ENCODE measurements around the gene PMM2. TPM values are rescaled to one million over a fixed set of nuclear protein-coding genes. Genes with fewer than 3 reads are reported as not detected.
"Not testable (repeated sequence)": the region's sequence is repeated elsewhere in the genome, so short reads cannot be mapped to it uniquely, and the experiment has no call there.

Gene PMM2
- total and polyA plus RNA-seq, 9 of the 15 experiments (the other 6 are each of a cell fraction or from before 2014, with no cell fraction given): 5.6 to 42.7 (median 25.9) TPM

- H3K4me2 ChIP-seq (ENCODE audit: insufficient read depth, low read length): no peak overlapping the region
- H3K9ac ChIP-seq (ENCODE audit: insufficient read depth in 1 of 2, low read depth in 2 of 2, low read length in 2 of 2): no peak overlapping the region
- in situ Hi-C loops (cut with MboI) (no loop called here), intact Hi-C loops (cut with micrococcal nuclease) (loop anchor here (10.0 kb wide), 1 partner anchor 260 kb away; no protein-coding TSS in a partner anchor)
- ATAC-seq (no peak), DNase-seq (ENCODE audit: extremely low read depth in 1 of 4, low spot score in 3 of 4) (no peak), FAIRE-seq (no peak)
- H3K4me3 ChIP-seq: no peak overlapping the region
- no peaks in the 10 kb centered on the region for H3K36me3 ChIP-seq (ENCODE audit: control insufficient read depth, insufficient read depth, low read length)
- CTCF ChIA-PET (ENCODE audit: low intra/inter-chr PET ratio): no interaction called here
- H3K27me3 ChIP-seq (ENCODE audit: control insufficient read depth in 2 of 2, insufficient read depth in 2 of 2, low read length in 2 of 2): peaks cover 0 to 12% of the 10 kb centered on the region in 2 experiments; a peak in 2 of 5 replicates
- H3K27ac ChIP-seq (ENCODE audit: extremely low read depth, low read depth, low read length): no peak overlapping the region
- no peak overlapping the region for H2AFZ ChIP-seq (ENCODE audit: low read depth, low read length)
- H3K4me1 ChIP-seq (replicated peaks in 1 of 2; ENCODE audit: control insufficient read depth in 2 of 2, insufficient read depth in 2 of 2, low read length in 2 of 2): peaks cover 14 to 18% of the 10 kb centered on the region in 2 experiments
- 47% methylated on average over 4 of the region's 6 CpGs for WGBS (ENCODE audit: insufficient coverage, low coverage, missing lambda C conversion rate)
- H4K20me1 ChIP-seq (replicated peaks; ENCODE audit: control insufficient read depth, insufficient read depth, low read length): no peaks in the 10 kb centered on the region
- no peaks in the 10 kb centered on the region for H3K9me1 ChIP-seq (ENCODE audit: control insufficient read depth, insufficient read depth, low read length)
- TF ChIP-seq NCOA1 (IDR thresholded peaks at IDR 0.05; ENCODE audit: low read depth): no peak
- no TSS peak for BruUV-seq (replicated peaks)
- no peaks in the 10 kb centered on the region for H3K9me3 ChIP-seq (replicated peaks; ENCODE audit: control insufficient read depth, insufficient read depth, low read depth, low read length)
- no peaks in the 10 kb centered on the region for H3K79me2 ChIP-seq (ENCODE audit: control insufficient read depth, insufficient read depth, low read length)
- POLR2A ChIA-PET: interaction anchor here (0.8 to 1.2 kb wide), 2 partner anchors 14 to 19 kb away, joined by 3 to 5 read pairs; no protein-coding TSS in a partner anchor
Observed at GRCh38 chr16:8874388-8874787, 76.7 kb downstream of the PMM2 start.

DNA sequence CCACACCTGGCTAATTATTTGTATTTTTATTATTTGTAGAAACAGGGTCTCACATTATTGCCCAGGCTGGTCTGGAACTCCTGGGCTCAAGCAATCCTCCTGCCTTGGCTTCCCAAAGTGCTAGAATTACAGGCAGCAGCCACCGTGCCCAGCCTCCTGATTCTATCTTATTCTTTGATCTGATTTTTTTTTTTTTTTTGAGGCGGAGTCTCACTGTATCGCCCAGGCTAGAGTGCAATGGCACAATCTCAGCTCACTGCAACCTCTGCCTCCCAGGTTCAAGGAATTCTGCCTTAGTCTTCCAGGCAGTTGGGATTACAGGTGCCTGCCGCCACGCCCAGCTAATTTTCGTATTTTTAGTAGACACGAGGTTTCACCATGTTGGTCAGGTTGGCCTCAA lies 77.7 kb downstream of the PMM2 start:
- H3K9ac ChIP-seq (ENCODE audit: insufficient read depth in 1 of 2, low read depth in 2 of 2, low read length in 2 of 2); H2AFZ ChIP-seq (ENCODE audit: low read depth, low read length); H3K79me2 ChIP-seq (ENCODE audit: control insufficient read depth, insufficient read depth, low read length); H3K9me1 ChIP-seq (ENCODE audit: control insufficient read depth, insufficient read depth, low read length); DNase-seq (ENCODE audit: extremely low read depth in 1 of 4, low spot score in 3 of 4); H3K27ac ChIP-seq (ENCODE audit: extremely low read depth, low read depth, low read length); H3K4me2 ChIP-seq (ENCODE audit: insufficient read depth, low read length); H3K4me3 ChIP-seq; H4K20me1 ChIP-seq (replicated peaks; ENCODE audit: control insufficient read depth, insufficient read depth, low read length); BruUV-seq (replicated peaks); H3K36me3 ChIP-seq (ENCODE audit: control insufficient read depth, insufficient read depth, low read length); H3K9me3 ChIP-seq (replicated peaks; ENCODE audit: control insufficient read depth, insufficient read depth, low read depth, low read length); ATAC-seq; CTCF ChIA-PET (ENCODE audit: low intra/inter-chr PET ratio): not testable (repeated sequence)
- FAIRE-seq: peak; percentile 15
- Histone ChIP-seq H3K4me1 (replicated peaks in 1 of 2; ENCODE audit: control insufficient read depth in 2 of 2, insufficient read depth in 2 of 2, low read length in 2 of 2) (peaks cover 10 to 14% of the 10 kb centered on the region in 2 experiments), H3K27me3 (ENCODE audit: control insufficient read depth in 2 of 2, insufficient read depth in 2 of 2, low read length in 2 of 2) (peaks cover 0 to 12% of the 10 kb centered on the region in 2 experiments; a peak in 2 of 5 replicates)
- intact Hi-C loops (cut with micrococcal nuclease): loop anchor here (10.0 kb wide), 1 partner anchor 259 kb away; no protein-coding TSS in a partner anchor
- 13% methylated on average over 7 of the region's 7 CpGs for WGBS (ENCODE audit: insufficient coverage, low coverage, missing lambda C conversion rate)
- in situ Hi-C loops (cut with MboI): loop anchor here (5.0 kb wide), 1 partner anchor 223 kb away; no protein-coding TSS in a partner anchor
- POLR2A ChIA-PET: interaction anchor here (0.9 to 1.6 kb wide), 2 partner anchors 13 to 36 kb away, joined by 3 to 5 read pairs; no protein-coding TSS in a partner anchor

Measured in K562 (cell line).